Measurements from ENCODE around the gene SYNE1.

GRCh38 chr6:152308306-152308705, 328.9 kb downstream of the SYNE1 start:
- TF ChIP-seq CHD1 (IDR thresholded peaks at IDR 0.05; ENCODE audit: low read depth, low read length) (no peak), CTCF (IDR thresholded peaks at IDR 0.05 in 2 of 3, conservative IDR thresholded peaks at IDR 0.05 in 1 of 3; ENCODE audit: control insufficient read depth in 2 of 3, extremely low read depth in 1 of 3, insufficient read depth in 1 of 3, low read depth in 3 of 3, low read length in 3 of 3) (no peak), ZSCAN29 (IDR thresholded peaks at IDR 0.05) (no peak), ATF2 (IDR thresholded peaks at IDR 0.05; ENCODE audit: low read length) (no peak), TCF12 (IDR thresholded peaks at IDR 0.05; ENCODE audit: low read depth, low read length) (no peak), POLR2A (IDR thresholded peaks at IDR 0.05; ENCODE audit: low read depth, low read length) (no peak), JUND (IDR thresholded peaks at IDR 0.05; ENCODE audit: low read depth, low read length) (no peak)
